Astrocyte (in vitro differentiated cells and primary cell): ENCODE results near the gene RAB3D. TPM values are rescaled to one million over a fixed set of nuclear protein-coding genes. Genes with fewer than 3 reads are reported as not detected.

Experiments
- DNase-seq: peaks from one replicate; pipeline ENCODE4 v3.0.0-alpha.2; 2010; ENCODE audit warnings: low read depth
- FAIRE-seq: peaks from 2 replicates; lab custom pipeline; 2011; peaks lifted over from hg19 to GRCh38; lab: Jason Lieb, UNC
- H2AFZ ChIP-seq: 2 replicates; pipeline ENCODE4 v1.6.0; 2012; ENCODE audit warnings: low read depth, low read length, inconsistent platforms
- H3K27ac ChIP-seq: 2 replicates; pipeline ENCODE4 v1.5.1; 2011; ENCODE audit warnings: low read depth, low read length, inconsistent platforms
- H3K27me3 ChIP-seq: 2 replicates; pipeline ENCODE4 v1.6.0; 2011; ENCODE audit warnings: low read length, inconsistent platforms; ENCODE audit not compliant: insufficient read depth
- H3K36me3 ChIP-seq: 2 replicates; pipeline ENCODE4 v1.5.1; 2011; ENCODE audit warnings: low read length, inconsistent platforms; ENCODE audit not compliant: insufficient read depth
- H3K4me1 ChIP-seq: 2 replicates; pipeline ENCODE4 v1.5.1; 2011; ENCODE audit warnings: low read length, inconsistent platforms; ENCODE audit not compliant: insufficient read depth
- H3K4me2 ChIP-seq: 2 replicates; pipeline ENCODE4 v1.6.0; 2012; ENCODE audit warnings: low read length, inconsistent platforms
- H3K4me3 ChIP-seq: 2 replicates; pipeline ENCODE4 v1.5.1; 2011; ENCODE audit warnings: low read depth, mild to moderate bottlenecking, low read length, inconsistent platforms; ENCODE audit not compliant: insufficient read depth
- H3K79me2 ChIP-seq: 2 replicates; pipeline ENCODE4 v1.6.0; 2012; ENCODE audit warnings: mild to moderate bottlenecking, low read length, inconsistent platforms; ENCODE audit not compliant: insufficient read depth
- H3K9ac ChIP-seq: 2 replicates; pipeline ENCODE4 v1.6.0; 2012; ENCODE audit warnings: mild to moderate bottlenecking, low read length, inconsistent platforms
- H3K9me3 ChIP-seq: 2 replicates; pipeline ENCODE4 v1.5.1; 2012; ENCODE audit warnings: low read depth, mild to moderate bottlenecking, low read length, inconsistent platforms; ENCODE audit not compliant: insufficient read depth
- H4K20me1 ChIP-seq: 2 replicates; pipeline ENCODE4 v1.6.0; 2012; ENCODE audit warnings: low read length, inconsistent platforms; ENCODE audit not compliant: insufficient read depth
- H3K27ac Mint-ChIP-seq: one replicate; pipeline ENCODE4 v1.8.0; 2021; ENCODE audit warnings: mild to moderate bottlenecking, mixed read lengths; ENCODE audit not compliant: unreplicated experiment
- H3K27me3 Mint-ChIP-seq: one replicate; pipeline ENCODE4 v1.8.0; 2021; ENCODE audit warnings: low read depth, mixed read lengths; ENCODE audit not compliant: unreplicated experiment
- H3K36me3 Mint-ChIP-seq: one replicate; pipeline ENCODE4 v1.8.0; 2021; ENCODE audit warnings: low read depth, mixed read lengths; ENCODE audit not compliant: unreplicated experiment
- H3K4me1 Mint-ChIP-seq: one replicate; pipeline ENCODE4 v1.8.0; 2021; ENCODE audit warnings: low read depth, mixed read lengths; ENCODE audit not compliant: unreplicated experiment
- H3K4me3 Mint-ChIP-seq: one replicate; pipeline ENCODE4 v1.8.0; 2021; ENCODE audit warnings: mild to moderate bottlenecking, moderate library complexity, mixed read lengths; ENCODE audit not compliant: unreplicated experiment
- H3K9me3 Mint-ChIP-seq: one replicate; pipeline ENCODE4 v1.8.0; 2021; ENCODE audit warnings: mild to moderate bottlenecking, mixed read lengths; ENCODE audit not compliant: unreplicated experiment
- EZH2 ChIP-seq: IDR thresholded peaks from 2 replicates; pipeline ENCODE4 v1.6.1; 2012; ENCODE audit warnings: mild to moderate bottlenecking, low read length, inconsistent platforms; ENCODE audit not compliant: insufficient read depth
- total RNA-seq: library from RNA; stranded (reverse); gene quantifications from 2 replicates; pipeline ENCODE4 v1.2.1, GENCODE V29; 2021
- TF ChIP-seq, protein P1 (sequence below): IDR thresholded peaks from 2 replicates; pipeline ENCODE4 v1.5.1; 2011; ENCODE audit warnings: low read depth, mild to moderate bottlenecking, inconsistent platforms, low read length, moderate library complexity; ENCODE audit not compliant: insufficient read depth

RAB3D gene
- total RNA-seq, 1 donor from 2014 or later = 14.4 TPM

DNA sequence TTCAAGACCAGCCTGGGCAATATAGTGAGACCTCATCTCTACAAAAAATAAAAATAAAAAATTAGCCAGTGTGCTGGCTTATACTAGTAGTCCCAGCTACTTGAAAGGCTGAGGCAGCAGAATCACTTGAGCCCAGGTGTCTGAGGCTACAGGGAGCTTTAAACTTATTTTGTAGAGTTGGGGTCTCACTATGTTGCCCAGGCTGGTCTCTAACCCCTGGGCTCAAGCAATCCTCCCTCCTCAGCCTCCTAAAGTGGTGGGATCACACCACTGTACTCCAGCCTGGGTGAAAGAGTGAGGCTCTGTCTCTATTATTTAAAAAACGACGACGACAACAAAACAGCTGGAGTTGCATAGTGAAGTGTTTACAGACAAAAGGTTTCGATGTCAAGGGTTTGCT lies 8.0 kb downstream of the RAB3D start:
- Histone ChIP-seq H4K20me1 (no peaks in the 10 kb centered on the region), H3K27me3 (no peaks in the 10 kb centered on the region), H3K4me2 (no peak overlapping the region), H3K4me1 (no peaks in the 10 kb centered on the region), H3K4me3 (no peak overlapping the region), H2AFZ (no peak overlapping the region), H3K9me3 (no peaks in the 10 kb centered on the region), H3K27ac (no peak overlapping the region), H3K36me3 (no peaks in the 10 kb centered on the region), H3K9ac (no peak overlapping the region), H3K79me2 (no peaks in the 10 kb centered on the region)
- no peaks in the 10 kb centered on the region for H3K4me1 Mint-ChIP-seq
- H3K27me3 Mint-ChIP-seq = no peaks in the 10 kb centered on the region
- FAIRE-seq (no peak), DNase-seq (no peak)
- peaks cover 4% of the 10 kb centered on the region for H3K9me3 Mint-ChIP-seq
- no peak overlapping the region for H3K27ac Mint-ChIP-seq
- no peak overlapping the region for H3K4me3 Mint-ChIP-seq
- no peak for TF ChIP-seq EZH2
- TF ChIP-seq, protein P1, sequence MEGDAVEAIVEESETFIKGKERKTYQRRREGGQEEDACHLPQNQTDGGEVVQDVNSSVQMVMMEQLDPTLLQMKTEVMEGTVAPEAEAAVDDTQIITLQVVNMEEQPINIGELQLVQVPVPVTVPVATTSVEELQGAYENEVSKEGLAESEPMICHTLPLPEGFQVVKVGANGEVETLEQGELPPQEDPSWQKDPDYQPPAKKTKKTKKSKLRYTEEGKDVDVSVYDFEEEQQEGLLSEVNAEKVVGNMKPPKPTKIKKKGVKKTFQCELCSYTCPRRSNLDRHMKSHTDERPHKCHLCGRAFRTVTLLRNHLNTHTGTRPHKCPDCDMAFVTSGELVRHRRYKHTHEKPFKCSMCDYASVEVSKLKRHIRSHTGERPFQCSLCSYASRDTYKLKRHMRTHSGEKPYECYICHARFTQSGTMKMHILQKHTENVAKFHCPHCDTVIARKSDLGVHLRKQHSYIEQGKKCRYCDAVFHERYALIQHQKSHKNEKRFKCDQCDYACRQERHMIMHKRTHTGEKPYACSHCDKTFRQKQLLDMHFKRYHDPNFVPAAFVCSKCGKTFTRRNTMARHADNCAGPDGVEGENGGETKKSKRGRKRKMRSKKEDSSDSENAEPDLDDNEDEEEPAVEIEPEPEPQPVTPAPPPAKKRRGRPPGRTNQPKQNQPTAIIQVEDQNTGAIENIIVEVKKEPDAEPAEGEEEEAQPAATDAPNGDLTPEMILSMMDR = no peak
- H3K36me3 Mint-ChIP-seq = peaks cover 16% of the 10 kb centered on the region

DNA sequence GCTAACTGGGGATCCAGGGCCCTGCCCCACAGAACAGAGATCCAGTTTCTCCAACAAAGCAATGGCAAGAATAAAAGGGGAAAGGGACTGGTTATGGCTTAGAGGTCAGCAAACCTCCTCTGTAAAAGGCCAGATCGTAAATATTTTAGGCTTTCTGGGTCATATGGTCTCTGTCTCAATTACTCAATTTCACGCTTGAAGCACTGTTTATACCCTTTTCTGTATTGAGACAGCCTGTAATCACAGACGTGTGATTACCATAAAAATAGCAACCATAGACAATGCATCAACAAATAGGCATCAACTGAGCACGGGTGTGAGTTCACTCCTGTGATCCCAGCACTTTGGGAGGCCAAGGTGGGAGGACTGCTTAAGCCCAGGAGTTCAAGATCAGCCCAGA lies 9.3 kb downstream of the RAB3D start:
- Mint-ChIP-seq H3K36me3 (peaks cover 7% of the 10 kb centered on the region), H3K4me1 (no peaks in the 10 kb centered on the region)

DNA sequence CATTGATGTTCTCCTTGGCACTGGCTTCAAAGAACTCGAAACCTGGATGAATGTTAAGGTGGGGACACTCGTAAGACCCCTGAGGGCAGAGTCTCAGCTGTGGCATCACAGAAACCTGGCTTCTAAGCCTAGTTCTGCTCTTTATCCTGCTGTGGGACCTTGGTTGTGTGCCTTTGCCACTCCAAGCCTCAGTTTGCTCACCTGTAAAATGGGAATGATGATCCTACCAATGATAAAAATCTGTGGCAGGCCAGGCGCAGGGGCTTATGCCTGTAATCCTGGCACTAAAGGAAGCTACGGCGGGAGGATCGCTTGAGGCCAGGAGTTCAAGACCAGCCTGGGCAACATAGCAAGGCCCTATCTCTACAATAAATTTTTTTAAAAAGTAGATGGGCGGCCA lies 13.9 kb downstream of the RAB3D start:
- Histone ChIP-seq H3K9me3 (no peaks in the 10 kb centered on the region), H4K20me1 (no peaks in the 10 kb centered on the region), H3K4me2 (no peak overlapping the region), H3K4me1 (peaks cover 11% of the 10 kb centered on the region), H2AFZ (no peak overlapping the region), H3K27me3 (no peaks in the 10 kb centered on the region), H3K79me2 (no peaks in the 10 kb centered on the region), H3K9ac (no peak overlapping the region), H3K4me3 (no peak overlapping the region), H3K27ac (no peak overlapping the region), H3K36me3 (no peaks in the 10 kb centered on the region)
- no peak for FAIRE-seq
- no peak for TF ChIP-seq EZH2
- TF ChIP-seq, protein P1 = no peak
- Mint-ChIP-seq H3K27me3 (peaks cover 1% of the 10 kb centered on the region), H3K36me3 (no peaks in the 10 kb centered on the region), H3K9me3 (no peaks in the 10 kb centered on the region), H3K27ac (no peak overlapping the region), H3K4me3 (no peak overlapping the region), H3K4me1 (peaks cover 2% of the 10 kb centered on the region)
- no peak for DNase-seq

More for the DNA sequence above, 9.3 kb downstream of the RAB3D start:
- FAIRE-seq (no peak), DNase-seq (no peak)
- Histone ChIP-seq H3K4me1 (no peaks in the 10 kb centered on the region), H3K9ac (no peak overlapping the region), H3K4me2 (no peak overlapping the region), H3K9me3 (no peaks in the 10 kb centered on the region), H3K36me3 (no peaks in the 10 kb centered on the region), H3K79me2 (no peaks in the 10 kb centered on the region), H3K27ac (no peak overlapping the region), H3K27me3 (no peaks in the 10 kb centered on the region), H2AFZ (no peak overlapping the region), H3K4me3 (no peak overlapping the region), H4K20me1 (no peaks in the 10 kb centered on the region)
- Mint-ChIP-seq H3K4me3 (no peak overlapping the region), H3K9me3 (no peaks in the 10 kb centered on the region), H3K27ac (no peak overlapping the region), H3K27me3 (no peaks in the 10 kb centered on the region)
- TF ChIP-seq, protein P1 = no peak
- TF ChIP-seq EZH2 = no peak
